Stimulated activated naive CD8-positive, alpha-beta T cell treated with anti-CD3 and anti-CD28 coated beads, Interleukin-15, Interleukin-2, amounts not matched to agents 100 U/mL and 50 U/mL, for 24 hours (primary cell): Measurements from ENCODE around the gene ITIH2.
"Not testable (repeated sequence)": the region's sequence is repeated elsewhere in the genome, so short reads cannot be mapped to it uniquely, and the experiment has no call there.

ENCODE experiments used
- ATAC-seq: fragments of 150-1000 bp; cut with Tn5 transposase; one replicate; pipeline ENCODE4 v1.10.0; 2021
- DNase-seq: peaks from one replicate; pipeline ENCODE4 v3.0.0; 2021

ITIH2 gene

GRCh38 chr10:7744307-7744706, 41.2 kb downstream of the ITIH2 start:
- DNase-seq (no peak), ATAC-seq (no peak)

- not testable (repeated sequence) for DNase-seq, ATAC-seq
Measured at GRCh38 chr10:7748637-7749036, 45.5 kb downstream of the ITIH2 start.

GRCh38 chr10:7750222-7750621, 47.1 kb downstream of the ITIH2 start:
- DNase-seq, result no peak
- no peak for ATAC-seq

GRCh38 chr10:7752251-7752650, 49.1 kb downstream of the ITIH2 start:
- no peak for DNase-seq
- no peak for ATAC-seq

GRCh38 chr10:7755103-7755502, 52.0 kb downstream of the ITIH2 start:
- no peak for ATAC-seq
- DNase-seq, result no peak

GRCh38 chr10:7756360-7756992, 53.4 kb downstream of the ITIH2 start:
- DNase-seq (peak; percentile 16), ATAC-seq (no peak)

- no peak for ATAC-seq
- no peak for DNase-seq
Measured at GRCh38 chr10:7763929-7764328, 60.8 kb downstream of the ITIH2 start.

GRCh38 chr10:7766241-7766640, 63.1 kb downstream of the ITIH2 start:
- no peak for DNase-seq
- ATAC-seq, result no peak

GRCh38 chr10:7767209-7767608, 64.1 kb downstream of the ITIH2 start:
- no peak for ATAC-seq

GRCh38 chr10:7768417-7768816, 65.3 kb downstream of the ITIH2 start:
- no peak for ATAC-seq

More at GRCh38 chr10:7767209-7767608, 64.1 kb downstream of the ITIH2 start:
- no peak for DNase-seq

GRCh38 chr10:7773845-7774801, 71.0 kb downstream of the ITIH2 start:
- ATAC-seq (no peak), DNase-seq (no peak)

More at GRCh38 chr10:7768417-7768816, 65.3 kb downstream of the ITIH2 start:
- DNase-seq, result no peak

- ATAC-seq (no peak), DNase-seq (no peak)
Measured at GRCh38 chr10:7776777-7777176, 73.7 kb downstream of the ITIH2 start.

GRCh38 chr10:7782194-7782593, 79.1 kb downstream of the ITIH2 start:
- ATAC-seq, DNase-seq: not testable (repeated sequence)

GRCh38 chr10:7786430-7786829, 83.3 kb downstream of the ITIH2 start:
- DNase-seq (no peak), ATAC-seq (no peak)

- DNase-seq, result peak; percentile 19
- ATAC-seq, result peak; percentile 2
Measured at GRCh38 chr10:7787150-7787856, 84.2 kb downstream of the ITIH2 start.

- DNase-seq (peak; percentile 97), ATAC-seq (peak; percentile 97)
Measured at GRCh38 chr10:7787857-7788638, 84.9 kb downstream of the ITIH2 start, which contains the start of the genes ATP5F1C and KIN. Gene ATP5F1C (plus strand): TSS chr10:7788177. CDS start chr10:7788208, 31 bp downstream. Gene KIN (minus strand): TSS chr10:7787993. CDS start chr10:7787933, 60 bp downstream.

GRCh38 chr10:7788639-7789286, 85.6 kb downstream of the ITIH2 start:
- DNase-seq, result peak; percentile 7
- ATAC-seq, result no peak

GRCh38 chr10:7789390-7789789, 86.3 kb downstream of the ITIH2 start:
- no peak for ATAC-seq
- DNase-seq, result no peak

GRCh38 chr10:7792541-7792940, 89.4 kb downstream of the ITIH2 start:
- ATAC-seq (no peak), DNase-seq (no peak)

- DNase-seq (no peak), ATAC-seq (no peak)
Measured at GRCh38 chr10:7794251-7795026, 91.3 kb downstream of the ITIH2 start.
